ENCODE results near the gene ADGRG6.
"Not testable (repeated sequence)": the region's sequence is repeated elsewhere in the genome, so short reads cannot be mapped to it uniquely, and the experiment has no call there.

GRCh38 chr6:142428468-142428867, 126.7 kb downstream of the ADGRG6 start:
- TF ChIP-seq CTCF (IDR thresholded peaks at IDR 0.05); EP300 (IDR thresholded peaks at IDR 0.05; ENCODE audit: borderline replicate concordance in 1 of 2, low read depth in 1 of 2, low read length in 1 of 2); MXI1 (IDR thresholded peaks at IDR 0.05; ENCODE audit: low read depth, low read length); POLR2AphosphoS5 (IDR thresholded peaks at IDR 0.05; ENCODE audit: low read depth, low read length): not testable (repeated sequence)
